B cell (primary cell): ENCODE results near the gene CABP5. TPM values are rescaled to one million over a fixed set of nuclear protein-coding genes. Genes with fewer than 3 reads are reported as not detected.

Experiments
- ATAC-seq: fragments of 200-7000 bp; cut with Tn5 transposase; one replicate; pipeline ENCODE4 v1.10.0; 2021; ENCODE audit warnings: low read depth, mild to moderate bottlenecking, moderate number of reproducible peaks, moderate library complexity
- CTCF ChIA-PET: fragments of 350-600 bp; sonication (Branson Sonifier 250); formaldehyde crosslinking; loops from one replicate; lab custom pipeline; 2021; ENCODE audit warnings: antibody characterized with exemption, inconsistent platforms; lab: Charles Lee
- POLR2A ChIA-PET: fragments of 350-600 bp; sonication (Branson Sonifier 250); formaldehyde crosslinking; loops from one replicate; lab custom pipeline; 2021; ENCODE audit warnings: antibody characterized with exemption; lab: Charles Lee
- DNase-seq: peaks from one replicate; pipeline ENCODE4 v3.0.0; 2013
- H2AFZ ChIP-seq: 2 replicates; pipeline ENCODE4 v1.6.1; 2012; ENCODE audit warnings: mild to moderate bottlenecking, low read depth, low read length; ENCODE audit not compliant: insufficient read depth, poor library complexity, severe bottlenecking
- H3K27ac ChIP-seq, 2 donors: 1 replicate in 1 of 2; 2 replicates in 1 of 2; pipeline ENCODE4 v1.5.1; 2012 to 2013; ENCODE audit warnings: low read length in 2 of 2, mild to moderate bottlenecking in 2 of 2, moderate library complexity in 1 of 2
- H3K27me3 ChIP-seq, 4 experiments: fragments of 200-600 bp in 1 of 4; sonication (generic) in 1 of 4; replicated peaks in 1 of 4; 1 replicate in 2 of 4; 2 replicates in 2 of 4; pipeline versions ENCODE4 v1.6.1 to v1.7.0; 2013 to 2016; ENCODE audit warnings: low read length in 3 of 4, mild to moderate bottlenecking in 2 of 4, mixed read lengths in 1 of 4, moderate library complexity in 1 of 4; ENCODE audit not compliant: insufficient read depth in 4 of 4, control insufficient read depth in 3 of 4; ENCODE audit errors: control extremely low read depth in 1 of 4
- H3K36me3 ChIP-seq, 2 experiments: replicated peaks in 1 of 2; 1 replicate in 1 of 2; 2 replicates in 1 of 2; pipeline versions ENCODE4 v1.6.1 to v1.7.1; 2013; ENCODE audit warnings: low read length in 1 of 2; ENCODE audit not compliant: insufficient read depth in 2 of 2, control insufficient read depth in 1 of 2; ENCODE audit errors: control extremely low read depth in 1 of 2, extremely low read depth in 1 of 2
- H3K4me1 ChIP-seq, 2 donors: fragments of 200-600 bp in 1 of 2; sonication (generic) in 1 of 2; 1 replicate in 1 of 2; 2 replicates in 1 of 2; pipeline versions ENCODE4 v1.5.1 to v1.6.1; 2013 to 2017; ENCODE audit warnings: low read length in 2 of 2; ENCODE audit not compliant: control insufficient read depth in 2 of 2, insufficient read depth in 2 of 2
- H3K4me2 ChIP-seq: replicated peaks from 2 replicates; pipeline ENCODE3; 2012; ENCODE audit warnings: mild to moderate bottlenecking, low read depth, low read length; ENCODE audit not compliant: poor library complexity, severe bottlenecking
- H3K4me3 ChIP-seq, 5 experiments: fragments of 200-600 bp in 1 of 5; sonication (generic) in 1 of 5; 1 replicate in 3 of 5; 2 replicates in 2 of 5; pipeline versions ENCODE4 v1.5.1 to v1.7.0; 2011 to 2016; ENCODE audit warnings: low read length in 4 of 5, mild to moderate bottlenecking in 4 of 5, low read depth in 2 of 5, control low read depth in 1 of 5, moderate library complexity in 1 of 5; ENCODE audit not compliant: insufficient read depth in 1 of 5; ENCODE audit errors: control extremely low read depth in 1 of 5, extremely low read depth in 1 of 5
- H3K79me2 ChIP-seq: fragments of 200-600 bp; sonication (generic); one replicate; pipeline ENCODE4 v1.6.0; 2016; ENCODE audit warnings: low read length; ENCODE audit not compliant: control insufficient read depth, insufficient read depth
- H3K9ac ChIP-seq: fragments of 200-600 bp; sonication (generic); 2 replicates; pipeline ENCODE4 v1.6.1; 2017; ENCODE audit warnings: mild to moderate bottlenecking, low read length, moderate library complexity
- H3K9me3 ChIP-seq, 3 donors: one replicate each; pipeline versions ENCODE4 v1.6.1 to v1.7.1; 2013; ENCODE audit warnings: low read length in 2 of 3; ENCODE audit not compliant: control insufficient read depth in 2 of 3, insufficient read depth in 1 of 3; ENCODE audit errors: control extremely low read depth in 1 of 3
- H4K20me1 ChIP-seq: 2 replicates; pipeline ENCODE4 v1.6.0; 2012; ENCODE audit warnings: mild to moderate bottlenecking, low read length; ENCODE audit not compliant: insufficient read depth, control insufficient read depth, poor library complexity, severe bottlenecking
- H3K27ac Mint-ChIP-seq: one replicate; pipeline ENCODE4 v1.8.0; 2021; ENCODE audit warnings: mixed read lengths
- H3K27me3 Mint-ChIP-seq: one replicate; pipeline ENCODE4 v1.8.0; 2021; ENCODE audit warnings: mixed read lengths
- H3K4me1 Mint-ChIP-seq: one replicate; pipeline ENCODE4 v1.8.0; 2021; ENCODE audit warnings: mixed read lengths
- H3K4me3 Mint-ChIP-seq: one replicate; pipeline ENCODE4 v1.8.0; 2021; ENCODE audit warnings: mixed read lengths
- H3K9me3 Mint-ChIP-seq: one replicate; pipeline ENCODE4 v1.8.0; 2022; ENCODE audit warnings: mixed read lengths; ENCODE audit not compliant: insufficient read depth
- EZH2 ChIP-seq: IDR thresholded peaks from 2 replicates; pipeline ENCODE4 v1.6.1; 2012; ENCODE audit warnings: borderline replicate concordance, low read depth, mild to moderate bottlenecking, moderate library complexity, low read length; ENCODE audit not compliant: insufficient read depth, poor library complexity, severe bottlenecking
- WGBS: methylation state at CpG from one replicate; pipeline ENCODE4 v1.1.5; 2013; ENCODE audit warnings: missing lambda C conversion rate; ENCODE audit not compliant: insufficient coverage; 5-methylcytosine and 5-hydroxymethylcytosine counted together
- intact Hi-C: fragments of 100-400 bp; cut with micrococcal nuclease; formaldehyde crosslinking; loops from one replicate; pipeline ENCODE4 v1.10.0; 2022
- polyA plus RNA-seq: library from polyadenylated mRNA; depleted of rRNA; stranded (reverse); fragments of >200 nt; gene quantifications from 2 replicates; pipeline ENCODE4 v1.2.3, GENCODE V29; 2012
- total RNA-seq, 2 donors: library from RNA; stranded (reverse); fragments of 120-200 nt in 1 of 2; gene quantifications; 1 replicate in 1 of 2; 2 replicates in 1 of 2; pipeline versions ENCODE4 v1.2.3 to v1.2.4, GENCODE V29; 2013 to 2022
- TF ChIP-seq, protein P1 (sequence below): fragments of 200-600 bp; IDR thresholded peaks from one replicate; pipeline ENCODE4 v1.8.0; 2022; ENCODE audit warnings: antibody characterized with exemption, mild to moderate bottlenecking

CABP5 gene
- total and polyA plus RNA-seq, 2 donors (not counting 1 experiment from before 2014, with no cell fraction given): not detected

DNA sequence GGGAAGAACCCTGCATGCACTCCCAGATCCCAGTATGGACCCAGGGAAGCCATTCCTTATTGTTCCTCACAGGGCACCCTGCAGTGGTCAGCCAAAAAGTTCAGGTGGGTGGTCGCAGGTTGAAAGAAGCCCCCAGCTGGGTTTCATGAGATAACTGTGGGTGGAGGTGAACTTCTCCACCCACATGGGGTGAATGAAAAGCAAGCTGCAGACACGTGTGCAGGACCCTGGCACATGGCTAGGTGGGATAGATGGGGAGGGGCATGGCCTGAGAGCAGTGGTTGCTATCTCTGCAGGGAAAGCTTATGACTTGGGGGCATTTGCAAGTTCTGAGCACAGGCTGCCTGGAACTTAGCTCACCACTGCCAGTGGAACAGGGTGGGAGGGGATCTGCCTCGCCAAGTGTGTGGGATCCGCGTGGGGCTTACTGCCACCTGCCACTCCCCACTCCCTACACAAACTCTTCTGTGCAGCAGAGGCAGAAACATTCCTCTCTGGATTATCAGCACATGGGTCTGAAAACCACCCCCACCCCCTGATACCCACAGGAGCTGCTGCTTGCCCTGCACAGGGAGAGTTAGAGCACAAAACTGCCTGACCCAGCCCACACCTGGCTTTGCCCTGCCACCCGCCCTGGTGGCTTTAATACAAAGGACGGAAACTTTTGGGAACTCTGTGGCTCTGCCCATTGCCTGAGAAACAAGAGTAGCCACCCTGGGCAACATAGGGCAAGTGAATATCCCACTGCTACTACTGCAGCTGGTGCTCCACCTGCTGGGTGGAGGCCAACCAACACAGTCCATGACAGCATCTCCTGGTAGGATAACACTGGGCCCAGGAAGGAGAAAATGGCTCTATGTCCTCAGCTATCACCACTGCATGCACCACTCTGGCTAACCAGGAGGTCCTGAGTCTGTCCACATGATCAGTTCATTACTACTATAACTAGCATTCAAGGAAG is 42.3 kb upstream of the CABP5 start:
- Mint-ChIP-seq H3K27me3 (peaks cover 10% of the 10 kb centered on the region), H3K4me3 (no peak overlapping the region), H3K27ac (no peak overlapping the region), H3K4me1 (peaks cover 2% of the 10 kb centered on the region), H3K9me3 (no peaks in the 10 kb centered on the region)
- Histone ChIP-seq H3K36me3 (no peaks in the 10 kb centered on the region), H3K4me2 (no peak overlapping the region), H3K79me2 (no peaks in the 10 kb centered on the region), H3K9ac (no peak overlapping the region), H2AFZ (no peak overlapping the region), H3K27me3 (no peaks in the 10 kb centered on the region), H3K4me1 (no peaks in the 10 kb centered on the region), H4K20me1 (no peaks in the 10 kb centered on the region), H3K4me3 (no peak overlapping the region), H3K9me3 (peaks cover 0 to 7% (median 0%) of the 10 kb centered on the region in 3 donors), H3K27ac (no peak overlapping the region)
- ChIA-PET CTCF (no interaction called here), POLR2A (no interaction called here)
- 85% methylated on average over 5 of the region's 7 CpGs for WGBS
- no peak for DNase-seq
- intact Hi-C loops: no loop called here
- ATAC-seq: no peak
- no peak for TF ChIP-seq EZH2
- TF ChIP-seq, protein P1, sequence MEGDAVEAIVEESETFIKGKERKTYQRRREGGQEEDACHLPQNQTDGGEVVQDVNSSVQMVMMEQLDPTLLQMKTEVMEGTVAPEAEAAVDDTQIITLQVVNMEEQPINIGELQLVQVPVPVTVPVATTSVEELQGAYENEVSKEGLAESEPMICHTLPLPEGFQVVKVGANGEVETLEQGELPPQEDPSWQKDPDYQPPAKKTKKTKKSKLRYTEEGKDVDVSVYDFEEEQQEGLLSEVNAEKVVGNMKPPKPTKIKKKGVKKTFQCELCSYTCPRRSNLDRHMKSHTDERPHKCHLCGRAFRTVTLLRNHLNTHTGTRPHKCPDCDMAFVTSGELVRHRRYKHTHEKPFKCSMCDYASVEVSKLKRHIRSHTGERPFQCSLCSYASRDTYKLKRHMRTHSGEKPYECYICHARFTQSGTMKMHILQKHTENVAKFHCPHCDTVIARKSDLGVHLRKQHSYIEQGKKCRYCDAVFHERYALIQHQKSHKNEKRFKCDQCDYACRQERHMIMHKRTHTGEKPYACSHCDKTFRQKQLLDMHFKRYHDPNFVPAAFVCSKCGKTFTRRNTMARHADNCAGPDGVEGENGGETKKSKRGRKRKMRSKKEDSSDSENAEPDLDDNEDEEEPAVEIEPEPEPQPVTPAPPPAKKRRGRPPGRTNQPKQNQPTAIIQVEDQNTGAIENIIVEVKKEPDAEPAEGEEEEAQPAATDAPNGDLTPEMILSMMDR: no peak

DNA sequence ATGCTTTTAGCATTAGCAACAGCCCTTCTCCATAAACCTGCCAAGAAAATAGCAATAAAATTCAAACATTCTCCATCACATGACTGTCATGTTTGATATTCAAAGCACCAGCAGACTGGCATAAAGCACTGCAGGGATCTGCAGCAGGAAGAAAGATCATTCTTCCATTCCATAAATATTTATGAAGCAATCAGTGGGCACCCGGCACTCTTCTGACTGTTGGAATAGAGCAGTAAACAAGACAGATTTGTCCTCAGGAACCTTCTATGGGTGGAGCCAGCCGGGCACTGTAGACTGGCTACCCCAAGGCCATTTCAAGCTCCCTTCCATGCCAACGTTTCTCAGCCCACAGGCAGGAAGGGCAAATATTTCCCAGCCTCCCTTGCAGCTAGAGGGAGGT is 41.2 kb upstream of the CABP5 start:
- no peaks in the 10 kb centered on the region for H3K79me2 ChIP-seq
- DNase-seq: no peak
- H3K4me1 ChIP-seq: no peaks in the 10 kb centered on the region
- no peaks in the 10 kb centered on the region for H3K9me3 Mint-ChIP-seq
- H3K9ac ChIP-seq: no peak overlapping the region
- ATAC-seq: no peak
- POLR2A ChIA-PET: no interaction called here
- peaks cover 10% of the 10 kb centered on the region for H3K27me3 Mint-ChIP-seq
- WGBS: 35% methylated on average over 2 of the region's 3 CpGs
- no peak overlapping the region for H2AFZ ChIP-seq
- no peak overlapping the region for H3K4me3 Mint-ChIP-seq
- no peaks in the 10 kb centered on the region for H3K27me3 ChIP-seq
- H3K27ac Mint-ChIP-seq: no peak overlapping the region
- no peaks in the 10 kb centered on the region for H4K20me1 ChIP-seq
- H3K4me1 Mint-ChIP-seq: no peaks in the 10 kb centered on the region
- H3K27ac ChIP-seq: no peak overlapping the region
- no peak overlapping the region for H3K4me3 ChIP-seq
- no peak overlapping the region for H3K4me2 ChIP-seq
- H3K9me3 ChIP-seq: no peaks in the 10 kb centered on the region
- no peak for TF ChIP-seq EZH2
- TF ChIP-seq, protein P1: no peak
- intact Hi-C loops: no loop called here
- H3K36me3 ChIP-seq: no peaks in the 10 kb centered on the region
- CTCF ChIA-PET: no interaction called here
